ACC112 (cell line): ENCODE results near the gene LRRC72.
"Not testable (repeated sequence)": the region's sequence is repeated elsewhere in the genome, so short reads cannot be mapped to it uniquely, and the experiment has no call there.

Source experiments
- H2AFZ ChIP-seq: fragments of 200-600 bp; sonication (generic); one replicate; pipeline ENCODE4 v1.6.0; 2017; ENCODE audit warnings: antibody characterized with exemption, low read length; ENCODE audit not compliant: unreplicated experiment
- H3K27ac ChIP-seq: fragments of 200-600 bp; sonication (generic); 2 replicates; pipeline ENCODE4 v1.5.1; 2014; ENCODE audit warnings: low read depth, mild to moderate bottlenecking, antibody characterized with exemption, low read length, moderate library complexity
- H3K27me3 ChIP-seq: fragments of 200-600 bp; sonication (generic); 2 replicates; pipeline ENCODE4 v1.6.1; 2014; ENCODE audit warnings: mild to moderate bottlenecking, antibody characterized with exemption, low read length, moderate library complexity, mixed read lengths; ENCODE audit not compliant: insufficient read depth
- H3K36me3 ChIP-seq: fragments of 200-600 bp; sonication (generic); 2 replicates; pipeline ENCODE4 v1.6.1; 2016; ENCODE audit warnings: mild to moderate bottlenecking, antibody characterized with exemption, low read length, moderate library complexity, mixed read lengths; ENCODE audit not compliant: insufficient read depth
- H3K4me1 ChIP-seq: fragments of 200-600 bp; sonication (generic); one replicate; pipeline ENCODE4 v1.6.1; 2016; ENCODE audit warnings: low read length, mixed read lengths; ENCODE audit not compliant: insufficient read depth, unreplicated experiment, control insufficient read depth
- H3K4me3 ChIP-seq: fragments of 200-600 bp; sonication (generic); 2 replicates; pipeline ENCODE4 v1.5.1; 2014; ENCODE audit warnings: mild to moderate bottlenecking, low read depth, low read length
- H3K79me2 ChIP-seq: fragments of 200-600 bp; sonication (generic); one replicate; pipeline ENCODE4 v1.6.0; 2016; ENCODE audit warnings: low read length; ENCODE audit not compliant: control insufficient read depth, unreplicated experiment, insufficient read depth

Gene LRRC72

GRCh38 chr7:16528520-16528919 lies 1.9 kb downstream of the LRRC72 start:
- no peak overlapping the region for H2AFZ ChIP-seq

GRCh38 chr7:16529697-16530096 lies 3.1 kb downstream of the LRRC72 start:
- no peak overlapping the region for H3K27ac ChIP-seq
- H3K79me2 ChIP-seq, result no peaks in the 10 kb centered on the region
- H3K4me1 ChIP-seq, result no peaks in the 10 kb centered on the region
- H3K4me3 ChIP-seq, result no peak overlapping the region
- no peaks in the 10 kb centered on the region for H3K36me3 ChIP-seq
- no peak overlapping the region for H2AFZ ChIP-seq
- no peaks in the 10 kb centered on the region for H3K27me3 ChIP-seq

More at GRCh38 chr7:16528520-16528919, 1.9 kb downstream of the LRRC72 start:
- Histone ChIP-seq H3K4me3 (no peak overlapping the region), H3K79me2 (no peaks in the 10 kb centered on the region), H3K36me3 (no peaks in the 10 kb centered on the region), H3K4me1 (no peaks in the 10 kb centered on the region), H3K27me3 (no peaks in the 10 kb centered on the region), H3K27ac (no peak overlapping the region)

- Histone ChIP-seq H3K36me3 (no peaks in the 10 kb centered on the region), H3K79me2 (no peaks in the 10 kb centered on the region), H3K27me3 (no peaks in the 10 kb centered on the region), H3K4me1 (no peaks in the 10 kb centered on the region), H2AFZ (no peak overlapping the region), H3K4me3 (no peak overlapping the region), H3K27ac (no peak overlapping the region)
Measured at GRCh38 chr7:16531707-16532106, 5.1 kb downstream of the LRRC72 start.

- Histone ChIP-seq H2AFZ (no peak overlapping the region), H3K27ac (no peak overlapping the region), H3K79me2 (no peaks in the 10 kb centered on the region), H3K4me1 (no peaks in the 10 kb centered on the region), H3K4me3 (no peak overlapping the region), H3K27me3 (no peaks in the 10 kb centered on the region), H3K36me3 (no peaks in the 10 kb centered on the region)
Measured at GRCh38 chr7:16532272-16532671, 5.6 kb downstream of the LRRC72 start.

- Histone ChIP-seq H3K27me3 (no peaks in the 10 kb centered on the region), H3K4me1 (no peaks in the 10 kb centered on the region), H2AFZ (no peak overlapping the region), H3K36me3 (no peaks in the 10 kb centered on the region), H3K79me2 (no peaks in the 10 kb centered on the region), H3K4me3 (no peak overlapping the region), H3K27ac (no peak overlapping the region)
Measured at GRCh38 chr7:16535500-16535899, 8.9 kb downstream of the LRRC72 start.

GRCh38 chr7:16540559-16540958 lies 13.9 kb downstream of the LRRC72 start:
- not testable (repeated sequence) for H3K4me3 ChIP-seq, H3K4me1 ChIP-seq, H3K36me3 ChIP-seq, H3K27ac ChIP-seq, H3K79me2 ChIP-seq, H2AFZ ChIP-seq, H3K27me3 ChIP-seq

GRCh38 chr7:16542401-16542800 lies 15.8 kb downstream of the LRRC72 start:
- Histone ChIP-seq H3K27ac (no peak overlapping the region), H3K4me3 (no peak overlapping the region), H3K27me3 (no peaks in the 10 kb centered on the region), H2AFZ (no peak overlapping the region), H3K4me1 (no peaks in the 10 kb centered on the region), H3K36me3 (no peaks in the 10 kb centered on the region), H3K79me2 (no peaks in the 10 kb centered on the region)

- H3K79me2 ChIP-seq, result no peaks in the 10 kb centered on the region
Measured at GRCh38 chr7:16543456-16543855, 16.8 kb downstream of the LRRC72 start.

GRCh38 chr7:16546921-16547505 lies 20.4 kb downstream of the LRRC72 start:
- H3K4me3 ChIP-seq, result no peak overlapping the region
- no peak overlapping the region for H2AFZ ChIP-seq
- H3K36me3 ChIP-seq, result no peaks in the 10 kb centered on the region
- no peaks in the 10 kb centered on the region for H3K4me1 ChIP-seq
- H3K27ac ChIP-seq, result no peak overlapping the region
- no peaks in the 10 kb centered on the region for H3K79me2 ChIP-seq
- no peaks in the 10 kb centered on the region for H3K27me3 ChIP-seq

More at GRCh38 chr7:16543456-16543855, 16.8 kb downstream of the LRRC72 start:
- no peak overlapping the region for H3K4me3 ChIP-seq
- H3K27me3 ChIP-seq, result no peaks in the 10 kb centered on the region
- H3K4me1 ChIP-seq, result no peaks in the 10 kb centered on the region
- no peak overlapping the region for H2AFZ ChIP-seq
- no peaks in the 10 kb centered on the region for H3K36me3 ChIP-seq
- H3K27ac ChIP-seq, result no peak overlapping the region

GRCh38 chr7:16548428-16548827 lies 21.8 kb downstream of the LRRC72 start:
- Histone ChIP-seq H3K4me3 (no peak overlapping the region), H3K36me3 (no peaks in the 10 kb centered on the region), H2AFZ (no peak overlapping the region), H3K4me1 (no peaks in the 10 kb centered on the region), H3K27me3 (no peaks in the 10 kb centered on the region), H3K27ac (no peak overlapping the region), H3K79me2 (no peaks in the 10 kb centered on the region)

- H2AFZ ChIP-seq, result no peak overlapping the region
- H3K27me3 ChIP-seq, result no peaks in the 10 kb centered on the region
- no peaks in the 10 kb centered on the region for H3K79me2 ChIP-seq
- H3K4me3 ChIP-seq, result no peak overlapping the region
- no peaks in the 10 kb centered on the region for H3K36me3 ChIP-seq
- no peak overlapping the region for H3K27ac ChIP-seq
- no peaks in the 10 kb centered on the region for H3K4me1 ChIP-seq
Measured at GRCh38 chr7:16550671-16551070, 24.0 kb downstream of the LRRC72 start.
